H4 (cell line): ENCODE results near the gene SUSD6. TPM values are rescaled to one million over a fixed set of nuclear protein-coding genes. Genes with fewer than 3 reads are reported as not detected.

Source experiments
- DNase-seq: peaks from one replicate; pipeline ENCODE4 v3.0.0-alpha.2; 2015; ENCODE audit warnings: low spot score
- total RNA-seq: library from RNA; depleted of rRNA; stranded (reverse); fragments of >200 nt; shearing (Covaris generic); gene quantifications from 2 replicates; pipeline ENCODE4 v1.2.3, GENCODE V29; 2014

SUSD6 gene
- total RNA-seq, 1 experiment from 2014 or later: 3.4 TPM

- DNase-seq: peak; percentile 71
Observed at GRCh38 chr14:69648480-69649451, 37.4 kb downstream of the SUSD6 start.

GRCh38 chr14:69650948-69651369 is 39.6 kb downstream of the SUSD6 start:
- DNase-seq: no peak

- no peak for DNase-seq
Observed at GRCh38 chr14:69651664-69652063, 40.3 kb downstream of the SUSD6 start.

GRCh38 chr14:69652942-69653684 is 41.7 kb downstream of the SUSD6 start:
- no peak for DNase-seq

GRCh38 chr14:69654116-69654515 is 42.7 kb downstream of the SUSD6 start:
- DNase-seq: no peak

GRCh38 chr14:69657950-69658355 is 46.6 kb downstream of the SUSD6 start:
- DNase-seq: no peak

- no peak for DNase-seq
Observed at GRCh38 chr14:69658664-69659261, 47.4 kb downstream of the SUSD6 start.

GRCh38 chr14:69660344-69661193 is 49.2 kb downstream of the SUSD6 start:
- no peak for DNase-seq

- DNase-seq: no peak
Observed at GRCh38 chr14:69661194-69661537, 49.8 kb downstream of the SUSD6 start.

- DNase-seq: no peak
Observed at GRCh38 chr14:69662636-69663299, 51.4 kb downstream of the SUSD6 start.

GRCh38 chr14:69663300-69663643 is 51.9 kb downstream of the SUSD6 start:
- no peak for DNase-seq

GRCh38 chr14:69664265-69664664 is 52.9 kb downstream of the SUSD6 start:
- no peak for DNase-seq

- DNase-seq: no peak
Observed at GRCh38 chr14:69664865-69665526, 53.6 kb downstream of the SUSD6 start.

- no peak for DNase-seq
Observed at GRCh38 chr14:69665631-69666030, 54.2 kb downstream of the SUSD6 start.

- no peak for DNase-seq
Observed at GRCh38 chr14:69666112-69666511, 54.7 kb downstream of the SUSD6 start.

GRCh38 chr14:69666690-69667211 is 55.4 kb downstream of the SUSD6 start:
- no peak for DNase-seq

GRCh38 chr14:69667938-69668335 is 56.5 kb downstream of the SUSD6 start:
- no peak for DNase-seq

- DNase-seq: no peak
Observed at GRCh38 chr14:69669375-69669774, 58.0 kb downstream of the SUSD6 start.

GRCh38 chr14:69670093-69670492 is 58.7 kb downstream of the SUSD6 start:
- DNase-seq: no peak

GRCh38 chr14:69671365-69672030 is 60.1 kb downstream of the SUSD6 start:
- DNase-seq: no peak
